Large intestine (tissue), 3 donors: ENCODE results near the gene MYPN. TPM values are rescaled to one million over a fixed set of nuclear protein-coding genes. Genes with fewer than 3 reads are reported as not detected.
"Not testable (repeated sequence)": the region's sequence is repeated elsewhere in the genome, so short reads cannot be mapped to it uniquely, and the experiment has no call there.

Experiments used
- DNase-seq, 2 donors: peaks; one replicate each; pipeline versions ENCODE4 v3.0.0 to v3.0.0-alpha.2; 2013
- H3K27ac ChIP-seq: one replicate; pipeline ENCODE4 v1.5.1; 2013; ENCODE audit warnings: low read length
- H3K27me3 ChIP-seq: 2 replicates; pipeline ENCODE4 v1.6.1; 2013; ENCODE audit warnings: low read length; ENCODE audit not compliant: control insufficient read depth, insufficient read depth
- H3K36me3 ChIP-seq: 2 replicates; pipeline ENCODE4 v1.6.1; 2013; ENCODE audit warnings: low read length; ENCODE audit not compliant: control insufficient read depth, insufficient read depth
- H3K4me1 ChIP-seq: one replicate; pipeline ENCODE4 v1.6.1; 2013; ENCODE audit warnings: low read length; ENCODE audit not compliant: control insufficient read depth, insufficient read depth
- H3K4me3 ChIP-seq: one replicate; pipeline ENCODE4 v1.5.1; 2013; ENCODE audit warnings: low read length
- H3K9me3 ChIP-seq: one replicate; pipeline ENCODE4 v1.6.1; 2013; ENCODE audit warnings: mild to moderate bottlenecking, low read depth, low read length, moderate library complexity; ENCODE audit not compliant: control insufficient read depth
- WGBS: methylation state at CpG from one replicate; pipeline ENCODE4 v1.1.5; 2013; ENCODE audit warnings: low lambda C conversion rate; ENCODE audit not compliant: insufficient coverage; 5-methylcytosine and 5-hydroxymethylcytosine counted together
- polyA plus RNA-seq: library from polyadenylated mRNA; unstranded; fragments of 120-200 nt; gene quantifications from one replicate; pipeline ENCODE4 v1.2.1, GENCODE V29; 2013

The MYPN gene
- polyA plus RNA-seq, 1 donor = 0.16 TPM

DNA sequence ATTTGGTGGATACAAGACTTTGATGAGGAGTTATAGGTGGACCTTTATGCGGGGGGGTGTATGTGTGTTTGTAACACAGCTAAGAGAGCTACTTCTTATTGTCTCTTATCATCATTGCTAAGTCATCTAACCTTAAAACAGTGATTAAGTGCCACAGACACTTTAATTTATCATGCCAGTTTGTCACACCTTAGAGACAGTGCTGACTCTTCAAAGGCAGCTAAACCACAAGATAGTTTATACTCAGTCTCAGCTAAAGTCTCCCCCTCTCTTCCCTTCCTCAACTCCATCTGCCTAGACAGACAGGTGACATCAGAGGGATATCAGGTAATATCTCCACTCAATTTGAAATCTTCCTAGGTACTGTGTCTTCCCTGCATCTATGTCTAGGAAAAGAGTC lies 42.2 kb downstream of the MYPN start:
- no peaks in the 10 kb centered on the region for H3K27me3 ChIP-seq
- H3K27ac ChIP-seq = no peak overlapping the region
- no CpG with 5 or more reads among the region's 1 CpG for WGBS
- H3K4me3 ChIP-seq = no peak overlapping the region
- no peaks in the 10 kb centered on the region for H3K9me3 ChIP-seq
- H3K36me3 ChIP-seq = no peaks in the 10 kb centered on the region
- H3K4me1 ChIP-seq = peaks cover 4% of the 10 kb centered on the region
- no peak for DNase-seq

DNA sequence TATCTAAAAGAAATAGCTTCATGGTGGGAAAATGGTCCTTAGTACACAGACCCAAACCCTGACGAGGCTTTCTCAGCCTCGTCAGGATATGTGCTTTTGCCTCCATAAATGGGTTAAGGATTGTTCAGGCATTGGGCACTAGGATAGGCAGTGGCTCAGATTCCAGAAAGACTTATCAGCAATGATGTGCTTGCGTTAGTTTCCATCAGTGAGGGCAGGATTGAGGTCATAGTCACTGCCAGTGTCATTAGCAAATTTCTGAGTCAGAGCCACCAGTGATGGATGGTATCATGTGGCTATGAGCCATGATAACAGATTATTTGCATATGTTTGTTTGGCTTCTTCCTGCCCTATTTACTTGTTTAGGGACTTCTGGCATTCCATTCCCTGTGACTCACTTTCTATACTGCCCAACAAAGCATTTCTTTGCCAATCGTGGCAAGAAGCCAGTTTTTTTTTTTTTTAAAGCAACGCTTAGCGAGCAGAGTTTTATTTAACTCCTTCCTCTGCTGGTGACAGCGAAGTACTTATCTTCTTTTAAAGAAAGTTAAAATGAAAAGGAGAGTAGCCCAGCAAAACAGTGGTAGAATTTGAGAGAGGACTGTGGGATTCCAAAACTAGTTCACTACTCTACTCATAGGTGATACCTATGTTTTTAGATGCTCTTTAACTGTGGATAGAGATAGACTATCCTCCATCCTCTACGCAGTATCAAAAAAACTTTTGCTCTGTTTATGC lies 44.4 kb downstream of the MYPN start:
- Histone ChIP-seq H3K4me1 (peaks cover 4% of the 10 kb centered on the region), H3K9me3 (no peaks in the 10 kb centered on the region), H3K36me3 (no peaks in the 10 kb centered on the region), H3K4me3 (no peak overlapping the region), H3K27ac (peak overlapping the region; percentile 10), H3K27me3 (no peaks in the 10 kb centered on the region)
- 0% methylated on average over 2 of the region's 8 CpGs for WGBS
- DNase-seq = peak; percentile 79 to 85

GRCh38 chr10:68154211-68154497 lies 44.9 kb downstream of the MYPN start:
- Histone ChIP-seq H3K36me3 (no peaks in the 10 kb centered on the region), H3K27ac (no peak overlapping the region), H3K4me1 (peaks cover 4% of the 10 kb centered on the region), H3K4me3 (no peak overlapping the region), H3K9me3 (no peaks in the 10 kb centered on the region), H3K27me3 (no peaks in the 10 kb centered on the region)
- peak; percentile 18 to 26 for DNase-seq
- no CpG with 5 or more reads among the region's 3 CpGs for WGBS

- no peaks in the 10 kb centered on the region for H3K9me3 ChIP-seq
- no peaks in the 10 kb centered on the region for H3K36me3 ChIP-seq
- H3K4me3 ChIP-seq = no peak overlapping the region
- no peak for DNase-seq
- no peak overlapping the region for H3K27ac ChIP-seq
- WGBS = no CpG with 5 or more reads among the region's 2 CpGs
- H3K4me1 ChIP-seq = peaks cover 4% of the 10 kb centered on the region
- no peaks in the 10 kb centered on the region for H3K27me3 ChIP-seq
These were observed 46.4 kb downstream of the MYPN start for GRCh38 chr10:68155615-68156210.

DNA sequence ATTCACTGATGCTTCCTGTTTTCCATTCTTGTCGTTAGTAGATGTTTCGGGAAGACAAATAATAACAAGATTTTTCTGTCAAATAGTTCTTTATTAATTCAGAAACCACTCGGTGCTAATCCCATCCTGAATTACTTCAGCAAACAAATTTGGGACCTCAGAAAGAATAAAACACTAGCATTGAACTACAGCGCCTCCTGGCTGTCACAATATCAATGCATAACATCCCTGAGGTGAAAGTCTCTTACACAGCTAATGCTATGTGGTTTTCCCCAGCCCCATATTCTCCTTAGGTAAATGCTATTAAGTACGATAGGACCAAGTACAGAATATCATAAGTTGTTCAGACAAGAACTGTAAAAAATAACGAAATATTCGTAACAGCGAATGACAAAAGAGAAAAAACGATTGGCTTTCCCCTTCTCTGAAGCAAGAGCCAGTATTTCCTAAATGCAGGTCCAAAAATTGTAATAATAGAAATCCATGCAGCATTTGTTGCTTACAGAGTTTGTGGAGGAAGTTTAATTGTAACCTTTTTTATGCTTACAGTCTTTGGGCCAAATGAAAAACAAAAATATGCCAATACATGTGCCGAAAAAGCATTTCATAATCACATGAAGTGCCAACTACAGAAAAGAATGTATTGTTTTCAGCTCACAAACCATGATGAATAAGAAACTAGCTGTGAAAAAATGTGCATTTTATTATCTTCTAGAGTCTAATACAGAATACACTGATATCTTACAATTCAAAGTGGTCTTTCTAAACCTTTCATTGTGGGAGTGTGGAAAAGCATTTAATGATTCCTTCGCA lies 47.3 kb downstream of the MYPN start:
- H3K9me3 ChIP-seq = no peaks in the 10 kb centered on the region

GRCh38 chr10:68157522-68157921 lies 48.2 kb downstream of the MYPN start:
- 63% methylated on average over 1 of the region's 7 CpGs for WGBS
- H3K4me1 ChIP-seq, H3K36me3 ChIP-seq, H3K4me3 ChIP-seq, H3K27me3 ChIP-seq, H3K9me3 ChIP-seq, DNase-seq, H3K27ac ChIP-seq: not testable (repeated sequence)

More for the DNA sequence above, 47.3 kb downstream of the MYPN start:
- Histone ChIP-seq H3K27ac (no peak overlapping the region), H3K27me3 (no peaks in the 10 kb centered on the region), H3K4me1 (peaks cover 4% of the 10 kb centered on the region), H3K4me3 (no peak overlapping the region), H3K36me3 (no peaks in the 10 kb centered on the region)
- WGBS = 26% methylated on average over 7 of the region's 11 CpGs
- peak; percentile 50 to 54 for DNase-seq

DNA sequence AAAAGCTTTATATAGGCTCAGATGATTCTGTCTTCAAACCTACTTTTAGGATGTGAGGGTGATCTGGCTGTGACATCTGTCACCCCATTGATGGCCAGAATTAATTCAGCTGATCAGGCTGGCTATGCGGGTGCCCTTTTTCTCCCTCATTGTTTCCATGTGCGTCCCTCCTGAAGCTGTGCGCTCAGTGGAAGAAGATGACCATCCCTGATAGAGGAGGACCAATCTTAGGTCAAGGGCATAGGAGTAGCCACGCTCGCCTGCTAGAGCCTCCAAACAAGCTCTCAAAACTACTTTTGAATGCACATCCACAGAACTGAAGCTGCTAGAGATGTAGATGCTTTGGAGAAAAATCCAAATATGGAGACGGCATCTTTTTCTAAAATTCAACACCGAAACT lies 48.7 kb downstream of the MYPN start:
- DNase-seq = no peak
- Histone ChIP-seq H3K4me1 (peaks cover 4% of the 10 kb centered on the region), H3K36me3 (no peaks in the 10 kb centered on the region), H3K4me3 (no peak overlapping the region), H3K27ac (no peak overlapping the region), H3K9me3 (no peaks in the 10 kb centered on the region), H3K27me3 (no peaks in the 10 kb centered on the region)
- 100% methylated on average over 1 of the region's 7 CpGs for WGBS

- Histone ChIP-seq H3K27ac (peak overlapping the region; percentile 74), H3K9me3 (no peaks in the 10 kb centered on the region)
- no CpG with 5 or more reads among the region's 2 CpGs for WGBS
These were observed 54.4 kb downstream of the MYPN start for GRCh38 chr10:68163735-68164134.

DNA sequence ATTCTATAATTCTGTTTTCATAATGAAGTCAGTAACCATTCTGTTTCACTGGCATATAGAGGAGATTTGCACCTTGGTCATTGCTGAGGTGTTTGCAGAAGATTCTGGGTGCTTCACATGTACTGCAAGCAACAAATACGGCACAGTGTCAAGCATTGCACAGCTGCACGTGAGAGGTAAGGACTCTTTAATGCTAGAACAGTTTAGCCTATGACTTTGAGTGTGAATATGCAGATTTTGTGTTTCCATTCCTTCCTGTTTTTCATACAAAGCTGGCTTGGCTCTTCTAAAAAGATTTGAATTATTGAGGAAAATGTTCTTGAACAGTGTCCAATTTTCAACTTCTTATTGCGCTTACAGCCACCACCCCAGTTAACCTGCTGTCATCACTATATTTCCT lies 56.4 kb downstream of the MYPN start:
- Histone ChIP-seq H3K27me3 (no peaks in the 10 kb centered on the region), H3K9me3 (no peaks in the 10 kb centered on the region), H3K36me3 (no peaks in the 10 kb centered on the region), H3K4me3 (no peak overlapping the region), H3K27ac (no peak overlapping the region), H3K4me1 (peaks cover 6% of the 10 kb centered on the region)
- 100% methylated on average over 1 of the region's 3 CpGs for WGBS
- no peak for DNase-seq

More at GRCh38 chr10:68163735-68164134, 54.4 kb downstream of the MYPN start:
- no peaks in the 10 kb centered on the region for H3K36me3 ChIP-seq
- no peaks in the 10 kb centered on the region for H3K27me3 ChIP-seq
- peaks cover 6% of the 10 kb centered on the region for H3K4me1 ChIP-seq
- peak; percentile 68 to 83 for DNase-seq
- H3K4me3 ChIP-seq = no peak overlapping the region

DNA sequence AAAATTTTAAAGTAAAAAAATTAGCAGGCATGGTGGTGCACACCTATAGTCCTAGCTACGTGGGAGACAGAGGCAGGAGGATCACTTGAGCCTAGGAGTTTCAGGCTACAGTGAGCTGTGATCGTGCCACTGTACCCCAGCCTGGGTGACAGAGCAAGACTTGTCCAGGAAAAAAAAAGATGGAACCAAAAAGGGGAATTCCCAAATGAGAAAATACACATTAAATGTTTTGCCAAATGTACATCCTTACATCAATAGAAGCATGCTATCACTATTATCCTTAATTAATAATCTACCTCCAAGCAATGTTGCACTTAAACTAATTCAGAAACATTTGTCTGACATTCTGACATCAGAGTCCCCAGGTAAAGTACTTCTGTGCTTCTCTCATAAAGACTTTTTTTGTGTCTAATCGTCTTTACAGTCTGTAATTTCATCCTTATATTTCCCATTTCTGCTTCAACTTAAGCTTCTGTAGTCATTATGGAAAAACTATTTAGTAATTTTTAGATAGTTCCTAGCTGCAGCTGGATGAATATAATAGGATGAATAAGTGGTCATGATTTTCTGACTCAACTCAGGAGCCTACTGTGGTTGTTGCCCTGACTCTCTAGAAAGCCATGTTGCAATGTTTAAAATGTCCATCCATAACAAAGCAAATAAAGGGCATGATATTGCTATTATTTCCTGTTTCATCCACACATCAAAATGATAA lies 57.7 kb downstream of the MYPN start:
- no peaks in the 10 kb centered on the region for H3K27me3 ChIP-seq
- H3K4me3 ChIP-seq = no peak overlapping the region
- no peak overlapping the region for H3K27ac ChIP-seq
- H3K4me1 ChIP-seq = peaks cover 6% of the 10 kb centered on the region
- H3K36me3 ChIP-seq = no peaks in the 10 kb centered on the region
- no peaks in the 10 kb centered on the region for H3K9me3 ChIP-seq
- no peak for DNase-seq
- 100% methylated on average over 1 of the region's 3 CpGs for WGBS
